A549 treated with DMSO at 1 μM for 4 hours (cell line): Measurements from ENCODE around the gene PDLIM1. TPM values are rescaled to one million over a fixed set of nuclear protein-coding genes. Genes with fewer than 3 reads are reported as not detected.

Experiments
- total RNA-seq: library from RNA; stranded (reverse); fragments of 200-300 nt; extraction: Qiagen RNA extraction; gene quantifications from 5 replicates; pipeline ENCODE4 v1.2.3, GENCODE V29; 2022; ENCODE audit warnings: low read depth

PDLIM1 gene
- 149 to 158 TPM (median 156 TPM) in 5 replicates for total RNA-seq

GRCh38 chr10:95290461-95291364, at the start of gene PDLIM1:
Gene PDLIM1, minus strand, starts transcription at chr10:95291003. Its CDS starts 88 bp downstream, at chr10:95290915.

GRCh38 chr10:95193944-95194343, 96.9 kb downstream of the PDLIM1 start, which contains the start of gene ACSM6:
Gene ACSM6, plus strand, starts transcription at chr10:95194238. Its CDS starts 248 bp downstream, at chr10:95194486.

Other genes starting within 250 kb of the PDLIM1 start
- gene CYP2C8, start 221.5 kb downstream of the PDLIM1 start, total RNA-seq: not detected in 5 replicates
- gene ACSM6, start 96.8 kb downstream of the PDLIM1 start, total RNA-seq: not detected in 5 replicates